GM18508 (cell line): ENCODE results near the gene CALCOCO2.
"Not testable (repeated sequence)": the region's sequence is repeated elsewhere in the genome, so short reads cannot be mapped to it uniquely, and the experiment has no call there.

ENCODE experiments used
- ATAC-seq: cut with Tn5 transposase; IDR thresholded peaks from one replicate; pipeline ENCODE4 v1.9.1; 2021; ENCODE audit warnings: moderate number of reproducible peaks; ENCODE audit not compliant: insufficient read depth, unreplicated experiment

The CALCOCO2 gene

GRCh38 chr17:48871551-48872351, 40.9 kb downstream of the CALCOCO2 start:
- ATAC-seq = no peak

GRCh38 chr17:48872409-48872808, 41.6 kb downstream of the CALCOCO2 start:
- not testable (repeated sequence) for ATAC-seq

GRCh38 chr17:48873209-48873608, 42.4 kb downstream of the CALCOCO2 start:
- ATAC-seq = no peak

GRCh38 chr17:48873696-48874443, 43.0 kb downstream of the CALCOCO2 start:
- ATAC-seq = no peak

- ATAC-seq = no peak
Measured at GRCh38 chr17:48878920-48879898, 48.4 kb downstream of the CALCOCO2 start.

DNA sequence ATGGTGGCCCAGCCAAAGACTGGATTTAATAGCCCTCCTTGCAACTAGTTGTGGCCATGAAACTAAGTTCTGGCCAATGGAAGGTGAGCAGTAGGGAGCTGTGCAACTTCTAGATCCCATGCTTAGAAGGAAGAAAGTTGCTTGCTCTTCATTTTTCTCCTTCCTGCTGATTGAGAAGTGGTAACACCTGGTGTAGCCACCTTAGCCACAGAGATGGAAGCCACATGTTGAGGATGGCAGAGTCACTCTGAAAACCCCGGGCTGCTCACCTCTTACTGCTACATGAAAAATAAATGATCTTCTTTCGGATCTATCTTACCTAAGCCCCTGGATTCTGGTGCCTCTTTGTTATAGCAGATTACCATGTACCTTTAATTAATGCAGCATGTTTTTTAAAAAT, 51.4 kb downstream of the CALCOCO2 start:
- ATAC-seq = no peak

- ATAC-seq = no peak
Measured at GRCh38 chr17:48883171-48883570, 52.3 kb downstream of the CALCOCO2 start.

DNA sequence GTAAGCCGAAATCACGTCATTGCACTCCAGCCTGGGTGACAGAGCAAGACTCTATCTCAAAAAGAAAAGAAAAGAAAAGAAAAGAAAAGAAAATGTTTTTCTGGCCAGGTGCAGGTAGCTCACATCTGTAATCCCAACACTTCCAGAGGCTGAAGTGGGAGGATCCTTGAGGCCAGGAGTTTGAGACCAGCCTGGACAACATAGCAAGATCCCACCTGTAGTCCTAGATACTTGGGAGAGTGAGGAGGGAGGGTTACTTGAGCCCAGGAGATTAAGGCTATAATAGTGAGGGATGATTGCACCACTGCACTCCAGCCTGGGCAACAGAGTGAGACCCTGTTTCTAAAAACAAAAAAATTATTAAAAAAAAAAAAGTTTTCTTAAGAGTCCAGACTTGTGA, 59.3 kb downstream of the CALCOCO2 start:
- ATAC-seq = no peak

- no peak for ATAC-seq
Measured at GRCh38 chr17:48892940-48893645, 62.3 kb downstream of the CALCOCO2 start.

GRCh38 chr17:48893646-48894508, 63.0 kb downstream of the CALCOCO2 start:
- ATAC-seq = no peak

DNA sequence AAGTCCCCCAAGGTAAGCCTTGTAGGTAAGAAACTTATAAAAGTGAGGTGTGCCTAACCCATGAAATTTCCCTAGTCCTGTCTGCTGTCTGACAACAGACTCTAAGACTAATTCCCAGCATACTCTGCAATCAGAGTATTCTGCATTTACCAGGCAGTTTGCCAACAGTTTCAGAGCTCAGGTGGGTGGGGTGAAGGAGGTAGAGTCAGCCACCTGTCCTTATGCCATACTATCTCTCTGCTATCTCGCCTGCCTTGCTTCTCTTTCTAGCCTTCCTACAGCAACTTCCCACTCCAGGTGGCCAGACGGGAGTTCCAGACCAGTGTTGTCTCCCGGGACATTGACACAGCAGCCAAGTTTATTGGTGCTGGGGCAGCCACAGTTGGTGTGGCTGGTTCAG, 64.1 kb downstream of the CALCOCO2 start:
- no peak for ATAC-seq

GRCh38 chr17:48901241-48901640, 70.4 kb downstream of the CALCOCO2 start:
- ATAC-seq = no peak

DNA sequence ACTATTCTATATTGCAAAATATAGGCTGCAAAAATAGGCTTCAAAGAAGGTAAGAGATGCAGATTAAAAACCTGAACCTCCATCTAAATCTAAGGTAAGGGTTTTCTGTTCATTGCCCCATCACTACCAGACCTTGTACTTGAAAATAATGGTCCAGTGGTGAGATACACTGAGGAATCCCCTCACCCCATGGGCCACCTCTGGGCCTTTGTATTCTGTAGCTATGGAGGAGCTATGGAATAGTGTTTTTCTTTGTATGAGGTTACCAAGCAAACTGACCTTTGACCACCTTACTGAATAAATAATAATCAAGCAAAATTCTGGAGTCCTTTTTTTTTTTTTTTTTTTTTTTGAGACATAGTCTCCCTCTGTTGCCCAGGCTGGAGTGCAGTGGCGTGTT, 72.6 kb downstream of the CALCOCO2 start:
- no peak for ATAC-seq

GRCh38 chr17:48904428-48904827, 73.6 kb downstream of the CALCOCO2 start:
- ATAC-seq = no peak

GRCh38 chr17:48905987-48906515, 75.2 kb downstream of the CALCOCO2 start:
- no peak for ATAC-seq

DNA sequence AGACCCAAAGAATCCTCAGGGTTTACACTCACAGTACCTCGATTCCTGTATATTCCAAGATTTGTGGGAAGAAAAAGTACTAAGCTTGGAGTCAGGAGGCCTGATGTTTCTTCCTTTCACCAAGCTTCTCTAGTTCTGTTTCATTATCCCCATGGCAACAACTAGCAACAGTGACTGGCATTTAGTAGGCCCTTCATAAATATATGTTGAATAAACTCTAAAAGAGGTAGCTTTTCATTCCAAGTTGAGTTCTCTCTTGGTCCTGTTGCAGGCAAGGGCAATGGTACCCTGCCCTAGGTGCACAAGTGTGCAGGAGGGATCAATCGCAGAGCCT, 76.8 kb downstream of the CALCOCO2 start:
- ATAC-seq = no peak

DNA sequence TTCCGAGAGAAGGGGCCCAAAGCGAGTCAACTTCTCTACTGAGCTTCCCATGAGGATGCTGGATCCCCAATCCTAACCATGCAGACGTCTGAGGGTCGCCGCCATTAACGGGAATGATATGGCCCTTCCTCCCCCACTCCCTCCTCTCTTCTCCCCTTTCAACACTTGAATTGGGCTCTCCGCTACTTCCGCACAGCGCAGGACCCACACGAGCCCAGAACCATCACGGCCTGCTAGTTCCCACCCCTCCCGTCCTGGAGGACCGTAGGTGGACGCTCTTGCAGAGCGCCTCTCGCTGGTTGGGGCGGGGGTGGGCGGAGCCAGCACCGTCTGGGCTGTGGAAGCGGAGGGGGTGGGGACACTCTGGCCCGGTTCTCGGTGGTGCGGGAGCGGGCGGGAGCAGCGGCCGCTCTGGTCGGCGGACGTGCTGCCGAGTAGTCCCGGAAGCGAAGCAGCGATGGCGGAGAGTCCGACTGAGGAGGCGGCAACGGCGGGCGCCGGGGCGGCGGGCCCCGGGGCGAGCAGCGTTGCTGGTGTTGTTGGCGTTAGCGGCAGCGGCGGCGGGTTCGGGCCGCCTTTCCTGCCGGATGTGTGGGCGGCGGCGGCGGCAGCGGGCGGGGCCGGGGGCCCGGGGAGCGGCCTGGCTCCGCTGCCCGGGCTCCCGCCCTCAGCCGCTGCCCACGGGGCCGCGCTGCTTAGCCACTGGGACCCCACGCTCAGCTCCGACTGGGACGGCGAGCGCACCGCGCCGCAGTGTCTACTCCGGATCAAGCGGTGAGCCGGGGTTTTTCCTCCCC, 77.4 kb downstream of the CALCOCO2 start, which contains the start of gene UBE2Z:
Gene UBE2Z (plus strand): TSS at position 361 of the 797 bp plus-strand sequence. CDS start 97 bp downstream, at position 458.
- peak; percentile 35 for ATAC-seq

- ATAC-seq = no peak
Measured at GRCh38 chr17:48908853-48909394, 78.1 kb downstream of the CALCOCO2 start.
